ENCODE results near the gene TNIK. TPM values are rescaled to one million over a fixed set of nuclear protein-coding genes. Genes with fewer than 3 reads are reported as not detected.

Gene TNIK
- polyA plus RNA-seq, 1 of the 3 experiments (the other 2 are of a cell fraction): 19.4 TPM

GRCh38 chr3:171480526-171480925 lies 20.3 kb upstream of the TNIK start:
- Histone ChIP-seq H3K79me2 (ENCODE audit: insufficient read depth) (no peaks in the 10 kb centered on the region; the same call in 1 of the 2 replicates), H3K9me2 (no peaks in the 10 kb centered on the region), H3K4me3 (ENCODE audit: low read depth in 2 of 2, low read length in 1 of 2) (no peak overlapping the region), H3K4me2 (no peak overlapping the region), H3K9ac (no peak overlapping the region), H4K20me1 (ENCODE audit: insufficient read depth) (no peaks in the 10 kb centered on the region), H3K4me1 (ENCODE audit: control insufficient read depth in 1 of 2, insufficient read depth in 2 of 2, low read depth in 1 of 2, low read length in 1 of 2) (no peaks in the 10 kb centered on the region), H3K36me3 (replicated peaks in 1 of 2; ENCODE audit: control insufficient read depth in 1 of 2, insufficient read depth in 2 of 2, low read length in 1 of 2) (no peaks in the 10 kb centered on the region), H3K27ac (ENCODE audit: low read depth in 2 of 2, low read length in 1 of 2) (no peak overlapping the region), H3F3A (replicated peaks; ENCODE audit: insufficient read depth) (no peaks in the 10 kb centered on the region), H2AFZ (ENCODE audit: low read depth) (no peak overlapping the region), H3K9me3 (no peaks in the 10 kb centered on the region), H3K27me3 (ENCODE audit: insufficient read depth) (no peaks in the 10 kb centered on the region)
- no peak for DNase-seq
- ChIA-PET CTCF (no interaction called here), POLR2A (no interaction called here)
- 50% methylated on average over 1 of the region's 1 CpG for WGBS (ENCODE audit: low lambda C conversion rate)
- TF ChIP-seq, protein P1, sequence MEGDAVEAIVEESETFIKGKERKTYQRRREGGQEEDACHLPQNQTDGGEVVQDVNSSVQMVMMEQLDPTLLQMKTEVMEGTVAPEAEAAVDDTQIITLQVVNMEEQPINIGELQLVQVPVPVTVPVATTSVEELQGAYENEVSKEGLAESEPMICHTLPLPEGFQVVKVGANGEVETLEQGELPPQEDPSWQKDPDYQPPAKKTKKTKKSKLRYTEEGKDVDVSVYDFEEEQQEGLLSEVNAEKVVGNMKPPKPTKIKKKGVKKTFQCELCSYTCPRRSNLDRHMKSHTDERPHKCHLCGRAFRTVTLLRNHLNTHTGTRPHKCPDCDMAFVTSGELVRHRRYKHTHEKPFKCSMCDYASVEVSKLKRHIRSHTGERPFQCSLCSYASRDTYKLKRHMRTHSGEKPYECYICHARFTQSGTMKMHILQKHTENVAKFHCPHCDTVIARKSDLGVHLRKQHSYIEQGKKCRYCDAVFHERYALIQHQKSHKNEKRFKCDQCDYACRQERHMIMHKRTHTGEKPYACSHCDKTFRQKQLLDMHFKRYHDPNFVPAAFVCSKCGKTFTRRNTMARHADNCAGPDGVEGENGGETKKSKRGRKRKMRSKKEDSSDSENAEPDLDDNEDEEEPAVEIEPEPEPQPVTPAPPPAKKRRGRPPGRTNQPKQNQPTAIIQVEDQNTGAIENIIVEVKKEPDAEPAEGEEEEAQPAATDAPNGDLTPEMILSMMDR (IDR thresholded peaks at IDR 0.05): no peak
- no peak for TF ChIP-seq GABPA (IDR thresholded peaks at IDR 0.05; ENCODE audit: low read depth)
- TF ChIP-seq RFX5 (IDR thresholded peaks at IDR 0.05; ENCODE audit: low read length): no peak
- TF ChIP-seq EP300 (IDR thresholded peaks at IDR 0.05; ENCODE audit: borderline replicate concordance in 1 of 2, low read depth in 1 of 2, low read length in 1 of 2): no peak
- TF ChIP-seq NFIC (IDR thresholded peaks at IDR 0.05; ENCODE audit: borderline replicate concordance): no peak
- TF ChIP-seq, protein P2, sequence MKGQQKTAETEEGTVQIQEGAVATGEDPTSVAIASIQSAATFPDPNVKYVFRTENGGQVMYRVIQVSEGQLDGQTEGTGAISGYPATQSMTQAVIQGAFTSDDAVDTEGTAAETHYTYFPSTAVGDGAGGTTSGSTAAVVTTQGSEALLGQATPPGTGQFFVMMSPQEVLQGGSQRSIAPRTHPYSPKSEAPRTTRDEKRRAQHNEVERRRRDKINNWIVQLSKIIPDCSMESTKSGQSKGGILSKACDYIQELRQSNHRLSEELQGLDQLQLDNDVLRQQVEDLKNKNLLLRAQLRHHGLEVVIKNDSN (IDR thresholded peaks at IDR 0.05; ENCODE audit: borderline replicate concordance, low read depth): no peak
- no peak for TF ChIP-seq MXI1 (IDR thresholded peaks at IDR 0.05; ENCODE audit: low read depth, low read length)
- TF ChIP-seq FOXJ3 (CRISPR knock-in tag; IDR thresholded peaks at IDR 0.05): no peak

GRCh38 chr3:171476532-171477102 lies 16.4 kb upstream of the TNIK start:
- no peaks in the 10 kb centered on the region for H3K9me2 ChIP-seq
- no peak for DNase-seq
- no peak overlapping the region for H3K4me3 ChIP-seq (ENCODE audit: low read depth in 2 of 2, low read length in 1 of 2)
- no peaks in the 10 kb centered on the region for H3K36me3 ChIP-seq (replicated peaks in 1 of 2; ENCODE audit: control insufficient read depth in 1 of 2, insufficient read depth in 2 of 2, low read length in 1 of 2)
- POLR2A ChIA-PET: no interaction called here
- no peak overlapping the region for H3K27ac ChIP-seq (ENCODE audit: low read depth in 2 of 2, low read length in 1 of 2)
- H3K27me3 ChIP-seq (ENCODE audit: insufficient read depth): no peaks in the 10 kb centered on the region
- no peaks in the 10 kb centered on the region for H3K4me1 ChIP-seq (ENCODE audit: control insufficient read depth in 1 of 2, insufficient read depth in 2 of 2, low read depth in 1 of 2, low read length in 1 of 2)
- TF ChIP-seq ELF1 (IDR thresholded peaks at IDR 0.05) (no peak), TAF1 (IDR thresholded peaks at IDR 0.05; ENCODE audit: borderline replicate concordance, low read depth, low read length) (no peak), RXRA (IDR thresholded peaks at IDR 0.05; ENCODE audit: borderline replicate concordance, low read depth) (no peak), TCF12 (IDR thresholded peaks at IDR 0.05) (no peak), FOSL2 (IDR thresholded peaks at IDR 0.05; ENCODE audit: borderline replicate concordance, low read depth) (no peak), CHD2 (IDR thresholded peaks at IDR 0.05; ENCODE audit: low read length, partially characterized antibody) (no peak), JUND (IDR thresholded peaks at IDR 0.05) (no peak)
- TF ChIP-seq, protein P2 (IDR thresholded peaks at IDR 0.05; ENCODE audit: borderline replicate concordance, low read depth): no peak
- TF ChIP-seq, protein P3, sequence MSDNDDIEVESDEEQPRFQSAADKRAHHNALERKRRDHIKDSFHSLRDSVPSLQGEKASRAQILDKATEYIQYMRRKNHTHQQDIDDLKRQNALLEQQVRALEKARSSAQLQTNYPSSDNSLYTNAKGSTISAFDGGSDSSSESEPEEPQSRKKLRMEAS (IDR thresholded peaks at IDR 0.05; ENCODE audit: low read depth): no peak
- CTCF ChIA-PET: interaction anchor here (1.6 kb wide), 1 partner anchor 8 kb away, joined by 4 read pairs; no protein-coding TSS in a partner anchor
- no peaks in the 10 kb centered on the region for H3F3A ChIP-seq (replicated peaks; ENCODE audit: insufficient read depth)
- no peak overlapping the region for H3K4me2 ChIP-seq
- H3K9me3 ChIP-seq: no peaks in the 10 kb centered on the region
- no peak overlapping the region for H3K9ac ChIP-seq
- no peak overlapping the region for H2AFZ ChIP-seq (ENCODE audit: low read depth)
- H3K79me2 ChIP-seq (ENCODE audit: insufficient read depth): no peaks in the 10 kb centered on the region; the same call in 1 of the 2 replicates
- no peaks in the 10 kb centered on the region for H4K20me1 ChIP-seq (ENCODE audit: insufficient read depth)
